ENCODE results near the gene UROS. TPM values are rescaled to one million over a fixed set of nuclear protein-coding genes. Genes with fewer than 3 reads are reported as not detected.

UROS gene
- total RNA-seq, 2 experiments from 2014 or later = 30.9 to 35.4 TPM

GRCh38 chr10:125812128-125812750 lies 10.8 kb downstream of the UROS start:
- no peak for DNase-seq
- Mint-ChIP-seq H3K27ac (no peak overlapping the region), H3K9me3 (no peaks in the 10 kb centered on the region), H3K27me3 (no peaks in the 10 kb centered on the region), H3K4me3 (no peak overlapping the region), H3K4me1 (ENCODE audit: low read depth) (no peaks in the 10 kb centered on the region), H3K36me3 (ENCODE audit: low read depth) (peaks cover 31% of the 10 kb centered on the region)
- ChIA-PET CTCF (no interaction called here), POLR2A (no interaction called here)
- no peak for ATAC-seq
- no peak for TF ChIP-seq CTCF (IDR thresholded peaks at IDR 0.05)
- intact Hi-C loops (cut with micrococcal nuclease) = no loop called here

- no peak overlapping the region for H3K4me3 Mint-ChIP-seq
- no peaks in the 10 kb centered on the region for H3K9me3 Mint-ChIP-seq
- ATAC-seq = no peak
- no peak for DNase-seq
- no peaks in the 10 kb centered on the region for H3K27me3 Mint-ChIP-seq
- H3K4me1 Mint-ChIP-seq (ENCODE audit: low read depth) = no peaks in the 10 kb centered on the region
- POLR2A ChIA-PET = no interaction called here
- TF ChIP-seq CTCF (IDR thresholded peaks at IDR 0.05) = no peak
- H3K36me3 Mint-ChIP-seq (ENCODE audit: low read depth) = peaks cover 31% of the 10 kb centered on the region
- CTCF ChIA-PET = interaction anchor here (1.0 kb wide), 1 partner anchor 10 kb away, joined by 3 read pairs; no protein-coding TSS in a partner anchor
- no peak overlapping the region for H3K27ac Mint-ChIP-seq
- intact Hi-C loops (cut with micrococcal nuclease) = no loop called here
Observed at GRCh38 chr10:125811251-125811650, 11.8 kb downstream of the UROS start.

DNA sequence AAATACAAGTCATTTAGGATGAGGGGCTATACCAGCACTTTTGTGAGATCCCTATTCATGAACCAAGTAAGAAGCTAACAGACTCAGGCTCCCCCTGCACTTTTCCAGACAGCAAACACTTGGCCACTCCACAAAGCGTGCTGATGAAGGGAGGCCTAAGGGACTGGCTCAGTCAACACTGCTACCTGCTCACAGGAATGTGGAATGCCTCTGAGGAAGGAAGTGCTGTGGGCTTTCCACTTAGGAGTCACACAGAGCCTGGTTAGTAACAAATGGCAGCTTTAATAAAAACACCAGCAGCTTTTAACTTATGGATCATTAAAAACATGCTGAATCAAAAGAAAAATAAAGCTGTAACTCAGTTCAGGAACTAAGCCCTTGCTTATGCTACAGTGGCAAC lies 15.0 kb downstream of the UROS start:
- peaks cover 18% of the 10 kb centered on the region for H3K36me3 Mint-ChIP-seq (ENCODE audit: low read depth)
- no peaks in the 10 kb centered on the region for H3K9me3 Mint-ChIP-seq
- CTCF ChIA-PET = no interaction called here

DNA sequence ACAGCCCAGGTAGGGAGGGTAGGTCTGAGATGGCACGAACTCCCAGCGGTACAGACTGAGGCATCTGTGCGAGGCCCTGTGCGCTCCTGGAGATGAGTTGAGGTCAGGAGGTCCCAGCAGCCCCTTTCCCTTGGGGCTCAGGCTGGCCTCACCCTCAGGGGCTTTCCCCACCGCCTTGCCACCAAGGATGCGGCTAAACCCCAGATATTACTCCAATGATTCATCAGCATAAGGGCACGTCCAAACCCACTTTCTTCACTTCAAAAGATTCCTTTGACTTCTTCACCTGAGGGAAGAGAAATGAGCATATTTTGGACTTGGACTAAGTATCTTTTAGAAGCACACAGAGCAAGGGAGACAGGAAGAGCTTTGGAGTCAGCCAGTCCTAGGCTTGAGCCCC lies 20.3 kb downstream of the UROS start:
- no peaks in the 10 kb centered on the region for H3K27me3 Mint-ChIP-seq
- no peak for TF ChIP-seq CTCF (IDR thresholded peaks at IDR 0.05)
- ChIA-PET POLR2A (interaction anchor here (1.5 kb wide), 1 partner anchor 15 kb away, joined by 3 read pairs; no protein-coding TSS in a partner anchor), CTCF (no interaction called here)
- H3K4me3 Mint-ChIP-seq = no peak overlapping the region
- intact Hi-C loops (cut with micrococcal nuclease) = no loop called here
- DNase-seq (no peak), ATAC-seq (no peak)
- H3K27ac Mint-ChIP-seq = peak overlapping the region; percentile 49
- peaks cover 2% of the 10 kb centered on the region for H3K36me3 Mint-ChIP-seq (ENCODE audit: low read depth)
- no peaks in the 10 kb centered on the region for H3K9me3 Mint-ChIP-seq
- H3K4me1 Mint-ChIP-seq (ENCODE audit: low read depth) = peaks cover 4% of the 10 kb centered on the region

More for the DNA sequence above, 15.0 kb downstream of the UROS start:
- Mint-ChIP-seq H3K27ac (no peak overlapping the region), H3K27me3 (no peaks in the 10 kb centered on the region), H3K4me3 (no peak overlapping the region), H3K4me1 (ENCODE audit: low read depth) (no peaks in the 10 kb centered on the region)
- intact Hi-C loops (cut with micrococcal nuclease) = no loop called here
- TF ChIP-seq CTCF (IDR thresholded peaks at IDR 0.05) = no peak
- POLR2A ChIA-PET = no interaction called here
- DNase-seq = no peak
- no peak for ATAC-seq

DNA sequence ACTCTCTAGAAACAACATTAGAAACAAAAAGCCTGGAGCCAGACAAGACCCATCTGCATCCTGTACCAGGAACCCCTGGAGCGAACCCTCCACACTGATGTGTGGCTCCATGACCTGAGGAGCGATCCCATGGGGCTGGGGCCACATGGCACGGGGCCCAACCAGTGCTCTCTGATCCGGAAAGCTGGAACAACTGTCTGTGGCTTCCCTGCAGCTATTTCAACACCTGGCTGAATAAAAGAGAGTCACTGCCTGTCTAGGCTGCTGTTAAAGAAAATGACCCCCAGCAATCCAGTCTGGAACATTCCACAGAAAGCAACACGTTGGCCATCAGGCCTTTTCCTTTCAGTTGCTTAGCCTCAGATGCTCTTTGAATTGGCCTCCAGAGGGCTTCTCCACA lies 20.9 kb downstream of the UROS start:
- intact Hi-C loops (cut with micrococcal nuclease) = no loop called here
- no peaks in the 10 kb centered on the region for H3K27me3 Mint-ChIP-seq
- H3K4me1 Mint-ChIP-seq (ENCODE audit: low read depth) = peaks cover 4% of the 10 kb centered on the region
- ChIA-PET POLR2A (interaction anchor here (1.5 kb wide), 1 partner anchor 16 kb away, joined by 3 read pairs; no protein-coding TSS in a partner anchor), CTCF (no interaction called here)
- no peak overlapping the region for H3K27ac Mint-ChIP-seq
- DNase-seq (no peak), ATAC-seq (no peak)
- no peak for TF ChIP-seq CTCF (IDR thresholded peaks at IDR 0.05)
- no peak overlapping the region for H3K4me3 Mint-ChIP-seq
- no peaks in the 10 kb centered on the region for H3K9me3 Mint-ChIP-seq
- peaks cover 2% of the 10 kb centered on the region for H3K36me3 Mint-ChIP-seq (ENCODE audit: low read depth)
